Activated naive CD8-positive, alpha-beta T cell treated with anti-CD3 and anti-CD28 coated beads for 36 hours (primary cell): ENCODE results near the gene ST14. TPM values are rescaled to one million over a fixed set of nuclear protein-coding genes. Genes with fewer than 3 reads are reported as not detected.
"Not testable (repeated sequence)": the region's sequence is repeated elsewhere in the genome, so short reads cannot be mapped to it uniquely, and the experiment has no call there.

Experiments used
- DNase-seq: peaks from one replicate; pipeline ENCODE4 v3.0.0; 2021
- H3K27ac Mint-ChIP-seq: one replicate; pipeline ENCODE4 v1.8.0; 2022; ENCODE audit warnings: mild to moderate bottlenecking, moderate library complexity, mixed read lengths
- H3K27me3 Mint-ChIP-seq: one replicate; pipeline ENCODE4 v1.8.0; 2022; ENCODE audit warnings: mild to moderate bottlenecking, mixed read lengths
- H3K36me3 Mint-ChIP-seq: one replicate; pipeline ENCODE4 v1.8.0; 2021; ENCODE audit warnings: mild to moderate bottlenecking, mixed read lengths
- H3K4me1 Mint-ChIP-seq: one replicate; pipeline ENCODE4 v1.8.0; 2021; ENCODE audit warnings: mixed read lengths
- H3K4me3 Mint-ChIP-seq: one replicate; pipeline ENCODE4 v1.8.0; 2022; ENCODE audit warnings: mild to moderate bottlenecking, moderate library complexity, mixed read lengths
- H3K9me3 Mint-ChIP-seq: one replicate; pipeline ENCODE4 v1.8.0; 2022; ENCODE audit warnings: mixed read lengths
- total RNA-seq, 2 experiments: library from RNA; stranded (reverse); gene quantifications; one replicate each; pipeline ENCODE4 v1.2.3, GENCODE V29; 2021

Gene ST14
- total RNA-seq, 2 experiments from 2014 or later = 0.14 to 0.48 TPM

- Mint-ChIP-seq H3K4me3 (no peak overlapping the region), H3K27ac (no peak overlapping the region), H3K27me3 (peaks cover 58% of the 10 kb centered on the region), H3K36me3 (no peaks in the 10 kb centered on the region), H3K4me1 (no peaks in the 10 kb centered on the region), H3K9me3 (no peaks in the 10 kb centered on the region)
- DNase-seq = no peak
Observed at GRCh38 chr11:130166457-130166784, 6.8 kb downstream of the ST14 start.

- no peak for DNase-seq
- Mint-ChIP-seq H3K27ac (no peak overlapping the region), H3K9me3 (no peaks in the 10 kb centered on the region), H3K4me1 (no peaks in the 10 kb centered on the region), H3K4me3 (no peak overlapping the region), H3K36me3 (no peaks in the 10 kb centered on the region), H3K27me3 (peaks cover 52% of the 10 kb centered on the region)
Observed at GRCh38 chr11:130167146-130167545, 7.6 kb downstream of the ST14 start.

- H3K4me3 Mint-ChIP-seq = no peak overlapping the region
- no peak for DNase-seq
- no peaks in the 10 kb centered on the region for H3K36me3 Mint-ChIP-seq
- H3K27ac Mint-ChIP-seq = no peak overlapping the region
- H3K4me1 Mint-ChIP-seq = no peaks in the 10 kb centered on the region
- H3K27me3 Mint-ChIP-seq = peaks cover 43% of the 10 kb centered on the region
- H3K9me3 Mint-ChIP-seq = no peaks in the 10 kb centered on the region
Observed at GRCh38 chr11:130168105-130168504, 8.5 kb downstream of the ST14 start.

- Mint-ChIP-seq H3K36me3 (no peaks in the 10 kb centered on the region), H3K9me3 (peaks cover 7% of the 10 kb centered on the region), H3K4me1 (no peaks in the 10 kb centered on the region), H3K27me3 (peaks cover 27% of the 10 kb centered on the region), H3K27ac (no peak overlapping the region), H3K4me3 (no peak overlapping the region)
- no peak for DNase-seq
Observed at GRCh38 chr11:130170345-130170744, 10.8 kb downstream of the ST14 start.

- peaks cover 21% of the 10 kb centered on the region for H3K27me3 Mint-ChIP-seq
- DNase-seq = no peak
- H3K27ac Mint-ChIP-seq = no peak overlapping the region
- no peaks in the 10 kb centered on the region for H3K36me3 Mint-ChIP-seq
- no peak overlapping the region for H3K4me3 Mint-ChIP-seq
- peaks cover 7% of the 10 kb centered on the region for H3K9me3 Mint-ChIP-seq
- H3K4me1 Mint-ChIP-seq = no peaks in the 10 kb centered on the region
Observed at GRCh38 chr11:130171534-130171933, 12.0 kb downstream of the ST14 start.

GRCh38 chr11:130172001-130172400 lies 12.4 kb downstream of the ST14 start:
- DNase-seq, H3K4me3 Mint-ChIP-seq, H3K36me3 Mint-ChIP-seq, H3K27ac Mint-ChIP-seq, H3K9me3 Mint-ChIP-seq, H3K4me1 Mint-ChIP-seq: not testable (repeated sequence)
- H3K27me3 Mint-ChIP-seq = peaks cover 21% of the 10 kb centered on the region

- H3K4me1 Mint-ChIP-seq = no peaks in the 10 kb centered on the region
- H3K27me3 Mint-ChIP-seq = peaks cover 3% of the 10 kb centered on the region
- no peak for DNase-seq
- peaks cover 7% of the 10 kb centered on the region for H3K9me3 Mint-ChIP-seq
- H3K27ac Mint-ChIP-seq = no peak overlapping the region
- no peak overlapping the region for H3K4me3 Mint-ChIP-seq
- H3K36me3 Mint-ChIP-seq = no peaks in the 10 kb centered on the region
Observed at GRCh38 chr11:130174642-130175041, 15.1 kb downstream of the ST14 start.

- Mint-ChIP-seq H3K4me1 (no peaks in the 10 kb centered on the region), H3K27ac (no peak overlapping the region), H3K9me3 (peaks cover 7% of the 10 kb centered on the region), H3K36me3 (no peaks in the 10 kb centered on the region), H3K27me3 (no peaks in the 10 kb centered on the region), H3K4me3 (no peak overlapping the region)
- DNase-seq = no peak
Observed at GRCh38 chr11:130175898-130176297, 16.3 kb downstream of the ST14 start.

- Mint-ChIP-seq H3K27me3 (no peaks in the 10 kb centered on the region), H3K36me3 (no peaks in the 10 kb centered on the region), H3K27ac (no peak overlapping the region), H3K4me3 (no peak overlapping the region), H3K9me3 (peaks cover 7% of the 10 kb centered on the region), H3K4me1 (no peaks in the 10 kb centered on the region)
- no peak for DNase-seq
Observed at GRCh38 chr11:130177782-130178181, 18.2 kb downstream of the ST14 start.

GRCh38 chr11:130178441-130179339 lies 19.1 kb downstream of the ST14 start:
- Mint-ChIP-seq H3K4me3 (no peak overlapping the region), H3K36me3 (no peaks in the 10 kb centered on the region), H3K9me3 (peaks cover 7% of the 10 kb centered on the region), H3K27ac (no peak overlapping the region), H3K27me3 (no peaks in the 10 kb centered on the region), H3K4me1 (no peaks in the 10 kb centered on the region)
- DNase-seq = no peak

GRCh38 chr11:130179396-130180306 lies 20.1 kb downstream of the ST14 start:
- Mint-ChIP-seq H3K27me3 (no peaks in the 10 kb centered on the region), H3K27ac (no peak overlapping the region), H3K4me3 (no peak overlapping the region), H3K9me3 (peaks cover 6% of the 10 kb centered on the region), H3K4me1 (no peaks in the 10 kb centered on the region), H3K36me3 (no peaks in the 10 kb centered on the region)
- DNase-seq = no peak

GRCh38 chr11:130180491-130180890 lies 20.9 kb downstream of the ST14 start:
- Mint-ChIP-seq H3K9me3 (no peaks in the 10 kb centered on the region), H3K36me3 (no peaks in the 10 kb centered on the region), H3K27ac (no peak overlapping the region), H3K4me1 (no peaks in the 10 kb centered on the region), H3K4me3 (no peak overlapping the region), H3K27me3 (no peaks in the 10 kb centered on the region)
- no peak for DNase-seq

- no peaks in the 10 kb centered on the region for H3K27me3 Mint-ChIP-seq
- DNase-seq = no peak
- no peak overlapping the region for H3K27ac Mint-ChIP-seq
- H3K9me3 Mint-ChIP-seq = no peaks in the 10 kb centered on the region
- H3K4me1 Mint-ChIP-seq = no peaks in the 10 kb centered on the region
- H3K4me3 Mint-ChIP-seq = no peak overlapping the region
- H3K36me3 Mint-ChIP-seq = no peaks in the 10 kb centered on the region
Observed at GRCh38 chr11:130180896-130181294, 21.3 kb downstream of the ST14 start.

- DNase-seq = no peak
- H3K27me3 Mint-ChIP-seq = no peaks in the 10 kb centered on the region
- H3K36me3 Mint-ChIP-seq = no peaks in the 10 kb centered on the region
- H3K27ac Mint-ChIP-seq = no peak overlapping the region
- H3K9me3 Mint-ChIP-seq = no peaks in the 10 kb centered on the region
- no peak overlapping the region for H3K4me3 Mint-ChIP-seq
- H3K4me1 Mint-ChIP-seq = no peaks in the 10 kb centered on the region
Observed at GRCh38 chr11:130181295-130182272, 22.0 kb downstream of the ST14 start.
